ENCODE data around the gene NASP. TPM values are rescaled to one million over a fixed set of nuclear protein-coding genes. Genes with fewer than 3 reads are reported as not detected.

Gene NASP
- total and polyA plus RNA-seq, 2 of the 13 experiments (the other 11 are each of a cell fraction or from before 2014, with no cell fraction given), result 132 to 256 TPM

DNA sequence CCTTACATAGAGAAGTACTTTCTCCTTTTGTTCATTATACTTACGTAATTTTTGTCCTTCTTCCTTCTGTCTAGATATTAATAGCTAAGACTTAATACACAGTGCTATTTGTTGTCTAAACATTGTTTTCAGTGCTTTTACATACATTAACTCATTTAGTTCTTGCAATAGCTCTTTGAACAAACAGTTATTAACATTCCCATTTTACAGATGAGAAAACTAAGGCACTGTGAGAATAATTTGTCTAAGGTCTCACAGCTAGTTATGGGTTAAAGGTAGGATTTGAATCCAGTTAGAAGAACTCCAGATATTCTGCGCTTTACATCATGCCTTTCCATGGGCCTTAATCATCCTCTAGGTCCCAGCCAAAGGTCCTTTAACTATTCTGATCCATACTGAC lies 20.4 kb downstream of the NASP start:
- Histone ChIP-seq H3K4me2 (ENCODE audit: low read depth, low read length) (no peak overlapping the region), H3K79me2 (ENCODE audit: insufficient read depth, low read length) (peaks cover 59% of the 10 kb centered on the region), H3K9me3 (ENCODE audit: low read length) (no peaks in the 10 kb centered on the region), H2AFZ (ENCODE audit: low read length) (no peak overlapping the region), H4K20me1 (ENCODE audit: insufficient read depth, low read length) (0 out of 2 replicates have a peak, but pooled peaks cover 3% of the 10 kb centered on the region), H3K9ac (ENCODE audit: insufficient read depth, low read depth, low read length) (no peak overlapping the region), H3K4me1 (ENCODE audit: insufficient read depth, low read length) (peaks cover 20% of the 10 kb centered on the region), H3K4me3 (replicated peaks in 1 of 3; ENCODE audit: insufficient read depth in 1 of 3, low read depth in 2 of 3, low read length in 3 of 3) (no peak overlapping the region), H3K27ac (ENCODE audit: extremely low read length, insufficient read depth, low read length) (no peak overlapping the region), H3K27me3 (ENCODE audit: control insufficient read depth in 1 of 2, insufficient read depth in 2 of 2, low read length in 2 of 2) (no peaks in the 10 kb centered on the region), H3K36me3 (replicated peaks in 1 of 2; ENCODE audit: control insufficient read depth in 1 of 2, insufficient read depth in 2 of 2, low read length in 2 of 2) (peaks cover 16 to 66% of the 10 kb centered on the region in 2 experiments)
- ChIA-PET POLR2A (no interaction called here), CTCF (ENCODE audit: low intra/inter-chr PET ratio, low total read pairs) (no interaction called here)
- intact Hi-C loops (cut with micrococcal nuclease; ENCODE audit: unreplicated experiment) (no loop called here), in situ Hi-C loops (cut with HindIII; ENCODE audit: extremely low pct_ligation_motif_present, low pct_unique_long_range_greater_than_20kb) (no loop called here)
- 98% methylated on average over 2 of the region's 2 CpGs for WGBS (ENCODE audit: low lambda C conversion rate)
- ATAC-seq (no peak), FAIRE-seq (no peak), DNase-seq (ENCODE audit: low spot score) (no peak)
- TF ChIP-seq ZNF281 (CRISPR knock-in tag; IDR thresholded peaks at IDR 0.05; ENCODE audit: borderline replicate concordance) (no peak), ZNF629 (CRISPR knock-in tag; conservative IDR thresholded peaks at IDR 0.05) (peak; percentile 91), ZNF674 (CRISPR knock-in tag; IDR thresholded peaks at IDR 0.05; ENCODE audit: low read depth) (no peak), CHD4 (IDR thresholded peaks at IDR 0.05; ENCODE audit: borderline replicate concordance, low read length) (peak; percentile 85; the same call in 1 of the 2 replicates), LBX2 (CRISPR knock-in tag; IDR thresholded peaks at IDR 0.05; ENCODE audit: borderline replicate concordance) (no peak), MEF2D (CRISPR knock-in tag; IDR thresholded peaks at IDR 0.05) (no peak)
- TF ChIP-seq, protein P1, sequence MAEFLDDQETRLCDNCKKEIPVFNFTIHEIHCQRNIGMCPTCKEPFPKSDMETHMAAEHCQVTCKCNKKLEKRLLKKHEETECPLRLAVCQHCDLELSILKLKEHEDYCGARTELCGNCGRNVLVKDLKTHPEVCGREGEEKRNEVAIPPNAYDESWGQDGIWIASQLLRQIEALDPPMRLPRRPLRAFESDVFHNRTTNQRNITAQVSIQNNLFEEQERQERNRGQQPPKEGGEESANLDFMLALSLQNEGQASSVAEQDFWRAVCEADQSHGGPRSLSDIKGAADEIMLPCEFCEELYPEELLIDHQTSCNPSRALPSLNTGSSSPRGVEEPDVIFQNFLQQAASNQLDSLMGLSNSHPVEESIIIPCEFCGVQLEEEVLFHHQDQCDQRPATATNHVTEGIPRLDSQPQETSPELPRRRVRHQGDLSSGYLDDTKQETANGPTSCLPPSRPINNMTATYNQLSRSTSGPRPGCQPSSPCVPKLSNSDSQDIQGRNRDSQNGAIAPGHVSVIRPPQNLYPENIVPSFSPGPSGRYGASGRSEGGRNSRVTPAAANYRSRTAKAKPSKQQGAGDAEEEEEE (CRISPR knock-in tag; IDR thresholded peaks at IDR 0.05; ENCODE audit: borderline replicate concordance), result no peak
- BruUV-seq (replicated peaks), result no TSS peak

All from HepG2 (cell line).